Common myeloid progenitor, CD34-positive (primary cell): ENCODE measurements around the gene ACLY.

Experiments
- CTCF ChIA-PET: fragments of 350-600 bp; sonication (Branson Sonifier 250); formaldehyde crosslinking; loops from one replicate; lab custom pipeline; 2021; ENCODE audit warnings: antibody characterized with exemption; lab: Charles Lee
- POLR2A ChIA-PET: fragments of 350-600 bp; sonication (Branson Sonifier 250); formaldehyde crosslinking; loops from one replicate; lab custom pipeline; 2021; ENCODE audit warnings: antibody characterized with exemption; lab: Charles Lee
- DNase-seq, 3 donors: peaks; one replicate each; pipeline versions ENCODE4 v3.0.0 to v3.0.0-alpha.2; 2013
- H3K27ac ChIP-seq, 2 experiments: 1 replicate in 1 of 2; 2 replicates in 1 of 2; pipeline ENCODE4 v1.7.0; 2013; ENCODE audit warnings: inconsistent platforms in 2 of 2, low read length in 2 of 2, mild to moderate bottlenecking in 2 of 2, low read depth in 1 of 2, moderate library complexity in 1 of 2; ENCODE audit not compliant: severe bottlenecking in 2 of 2, insufficient read depth in 1 of 2, poor library complexity in 1 of 2
- H3K27me3 ChIP-seq, 5 experiments: replicated peaks in 2 of 5; 1 replicate in 3 of 5; 2 replicates in 2 of 5; pipeline versions ENCODE4 v1.6.1 to v1.7.0; 2013; ENCODE audit warnings: low read length in 4 of 5, mild to moderate bottlenecking in 2 of 5, moderate library complexity in 2 of 5, inconsistent platforms in 1 of 5; ENCODE audit not compliant: insufficient read depth in 5 of 5, control insufficient read depth in 4 of 5
- H3K36me3 ChIP-seq, 4 experiments: 1 replicate in 2 of 4; 2 replicates in 2 of 4; pipeline versions ENCODE4 v1.6.1 to v1.7.0; 2013; ENCODE audit warnings: low read length in 3 of 4, control low read depth in 1 of 4, mild to moderate bottlenecking in 1 of 4; ENCODE audit not compliant: control insufficient read depth in 4 of 4, insufficient read depth in 4 of 4
- H3K4me1 ChIP-seq, 4 experiments: 1 replicate in 3 of 4; 2 replicates in 1 of 4; pipeline versions ENCODE4 v1.6.1 to v1.7.1; 2013; ENCODE audit warnings: low read length in 3 of 4, mild to moderate bottlenecking in 3 of 4, control low read depth in 1 of 4, inconsistent platforms in 1 of 4, moderate library complexity in 1 of 4; ENCODE audit not compliant: control insufficient read depth in 4 of 4, insufficient read depth in 4 of 4; ENCODE audit errors: control extremely low read depth in 1 of 4
- H3K4me3 ChIP-seq, 7 experiments: 1 replicate in 4 of 7; 2 replicates in 3 of 7; pipeline versions ENCODE4 v1.5.1 to v1.7.0; 2013; ENCODE audit warnings: mild to moderate bottlenecking in 7 of 7, low read length in 6 of 7, moderate library complexity in 6 of 7, inconsistent platforms in 2 of 7, low read depth in 2 of 7, control low read depth in 1 of 7; ENCODE audit not compliant: insufficient read depth in 4 of 7, control insufficient read depth in 1 of 7; ENCODE audit errors: extremely low read depth in 1 of 7
- H3K9me3 ChIP-seq, 5 experiments: 1 replicate in 4 of 5; 2 replicates in 1 of 5; pipeline versions ENCODE4 v1.6.1 to v1.7.1; 2013; ENCODE audit warnings: low read length in 4 of 5, mild to moderate bottlenecking in 2 of 5, inconsistent platforms in 1 of 5, low read depth in 1 of 5, moderate library complexity in 1 of 5; ENCODE audit not compliant: control insufficient read depth in 4 of 5, insufficient read depth in 2 of 5; ENCODE audit errors: control extremely low read depth in 1 of 5
- WGBS: methylation state at CpG from one replicate; pipeline ENCODE4 v1.1.5; 2013; ENCODE audit not compliant: insufficient coverage; 5-methylcytosine and 5-hydroxymethylcytosine counted together

ACLY gene

DNA sequence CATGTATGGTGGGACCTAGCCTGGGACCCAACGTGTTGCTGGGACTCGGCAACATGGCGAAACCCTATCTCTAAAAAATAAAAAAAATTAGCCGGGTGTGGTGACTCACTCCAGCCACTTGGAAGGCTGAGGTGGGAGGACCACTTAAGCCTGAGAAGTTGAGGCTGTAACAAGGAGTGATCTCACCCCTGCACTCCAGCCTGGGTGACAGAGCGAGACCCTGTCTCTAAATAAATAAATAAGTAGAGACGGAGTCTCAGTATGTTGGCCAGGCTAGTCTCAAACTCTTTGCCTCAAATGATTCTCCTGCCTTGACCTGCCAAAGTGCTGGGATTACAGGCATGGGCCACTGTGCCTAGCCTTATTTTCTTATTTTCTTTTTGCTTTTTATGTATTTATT lies 37.8 kb upstream of the ACLY start:
- 100% methylated on average over 3 of the region's 6 CpGs for WGBS
- Histone ChIP-seq H3K27ac (no peak overlapping the region), H3K27me3 (no peaks in the 10 kb centered on the region), H3K9me3 (no peaks in the 10 kb centered on the region), H3K4me1 (peaks cover 0 to 21% (median 6%) of the 10 kb centered on the region in 4 experiments), H3K4me3 (no peak overlapping the region), H3K36me3 (no peaks in the 10 kb centered on the region)
- DNase-seq = no peak
- POLR2A ChIA-PET = no interaction called here
- CTCF ChIA-PET = no interaction called here

GRCh38 chr17:41948762-41949460 lies 30.2 kb upstream of the ACLY start:
- H3K36me3 ChIP-seq = no peaks in the 10 kb centered on the region
- POLR2A ChIA-PET = interaction anchor here (0.6 kb wide), 1 partner anchor 10 kb away, joined by 3 read pairs; no protein-coding TSS in a partner anchor
- no peaks in the 10 kb centered on the region for H3K9me3 ChIP-seq
- WGBS = 95% methylated on average over 9 of the region's 11 CpGs
- no peaks in the 10 kb centered on the region for H3K27me3 ChIP-seq
- peaks cover 0 to 3% (median 1%) of the 10 kb centered on the region in 4 experiments for H3K4me1 ChIP-seq
- H3K27ac ChIP-seq = no peak overlapping the region
- no peak overlapping the region for H3K4me3 ChIP-seq
- CTCF ChIA-PET = interaction anchor here (1.2 kb wide), 1 partner anchor 14 kb away, joined by 3 read pairs; no protein-coding TSS in a partner anchor
- no peak for DNase-seq

DNA sequence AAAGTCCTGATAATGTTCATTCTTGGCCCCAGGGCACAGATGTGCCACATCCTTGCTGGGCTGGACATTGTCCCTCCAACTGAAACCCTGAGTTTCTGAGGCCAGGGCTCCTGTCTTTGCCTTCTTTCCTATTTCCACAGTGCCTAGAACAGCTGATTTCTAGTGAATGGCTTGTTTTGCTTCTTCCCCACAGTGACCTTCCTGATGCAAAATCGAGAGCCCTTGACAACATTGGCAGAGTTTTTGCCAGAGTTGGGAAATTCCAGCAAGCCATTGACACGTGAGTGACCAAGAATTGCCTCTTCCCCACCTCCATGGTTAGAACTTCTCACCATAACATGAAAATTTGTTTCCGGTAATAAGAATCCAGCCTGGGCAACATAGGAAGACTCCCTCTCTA lies 26.2 kb upstream of the ACLY start:
- ChIA-PET POLR2A (interaction anchor here (0.9 kb wide), 1 partner anchor 13 kb away, joined by 3 read pairs; no protein-coding TSS in a partner anchor), CTCF (interaction anchor here (0.6 to 2.2 kb wide), 3 partner anchors 14 to 610 kb away, joined by 4 to 7 read pairs (median 5); no protein-coding TSS in a partner anchor)
- Histone ChIP-seq H3K4me1 (peaks cover 0 to 3% (median 1%) of the 10 kb centered on the region in 4 experiments), H3K4me3 (no peak overlapping the region), H3K27me3 (no peaks in the 10 kb centered on the region), H3K27ac (no peak overlapping the region), H3K9me3 (no peaks in the 10 kb centered on the region), H3K36me3 (no peaks in the 10 kb centered on the region)
- 86% methylated on average over 2 of the region's 3 CpGs for WGBS
- no peak for DNase-seq

DNA sequence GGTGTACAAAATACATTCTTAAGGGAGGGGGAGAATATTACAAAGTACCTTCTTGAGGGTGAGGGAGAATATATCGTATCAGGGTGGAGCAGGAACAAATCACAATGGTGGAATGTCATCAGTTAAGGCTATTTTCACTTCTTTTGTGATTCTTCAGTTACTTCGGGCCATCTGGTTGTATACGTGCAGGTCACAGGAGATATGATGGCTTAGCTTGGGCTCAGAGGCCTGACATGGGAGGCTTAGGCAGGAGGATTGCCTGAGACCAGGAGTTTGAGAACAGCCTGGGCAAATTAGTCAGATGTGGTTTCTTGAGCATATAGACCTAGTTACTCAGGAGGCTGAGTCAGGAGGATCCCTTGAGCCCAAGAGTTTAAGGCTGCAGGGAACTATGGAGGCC lies 24.7 kb upstream of the ACLY start:
- WGBS = 100% methylated on average over 3 of the region's 3 CpGs
- CTCF ChIA-PET = no interaction called here

GRCh38 chr17:41942626-41943373 lies 24.0 kb upstream of the ACLY start:
- H3K27ac ChIP-seq = no peak overlapping the region
- no peak overlapping the region for H3K4me3 ChIP-seq
- no peak for DNase-seq
- H3K9me3 ChIP-seq = no peaks in the 10 kb centered on the region
- 90% methylated on average over 5 of the region's 8 CpGs for WGBS
- peaks cover 0 to 3% (median 1%) of the 10 kb centered on the region in 4 experiments for H3K4me1 ChIP-seq
- H3K36me3 ChIP-seq = no peaks in the 10 kb centered on the region
- POLR2A ChIA-PET = no interaction called here
- CTCF ChIA-PET = interaction anchor here (8.3 kb wide), 1 partner anchor 20 kb away, joined by 37 read pairs; no protein-coding TSS in a partner anchor
- H3K27me3 ChIP-seq = no peaks in the 10 kb centered on the region

More for the DNA sequence above, 24.7 kb upstream of the ACLY start:
- Histone ChIP-seq H3K9me3 (no peaks in the 10 kb centered on the region), H3K27me3 (no peaks in the 10 kb centered on the region), H3K36me3 (no peaks in the 10 kb centered on the region), H3K4me3 (no peak overlapping the region), H3K27ac (no peak overlapping the region), H3K4me1 (peaks cover 0 to 3% (median 1%) of the 10 kb centered on the region in 4 experiments)
- no peak for DNase-seq
- POLR2A ChIA-PET = no interaction called here

DNA sequence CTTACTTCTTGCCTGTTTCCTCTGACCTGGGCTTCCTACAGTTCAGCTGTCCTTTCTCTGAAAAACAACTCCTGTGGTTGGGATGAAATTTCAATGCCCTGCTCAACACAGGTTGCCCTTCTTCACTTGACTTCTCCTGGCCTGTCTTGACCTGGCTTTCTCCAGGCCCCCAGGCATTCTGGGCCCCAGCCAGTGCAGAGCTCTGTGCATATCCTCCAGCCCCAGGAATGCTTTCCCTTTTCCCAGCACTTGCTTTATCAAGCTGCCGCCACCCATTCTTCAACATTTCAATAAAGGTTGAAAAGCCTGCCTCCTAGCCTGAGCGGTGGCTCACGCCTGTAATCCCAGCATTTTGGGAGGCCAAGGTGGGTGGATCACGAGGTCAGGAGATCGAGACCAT lies 22.4 kb upstream of the ACLY start:
- 100% methylated on average over 1 of the region's 5 CpGs for WGBS
- POLR2A ChIA-PET = no interaction called here
- no peaks in the 10 kb centered on the region for H3K36me3 ChIP-seq

More for the DNA sequence above, 22.4 kb upstream of the ACLY start:
- H3K9me3 ChIP-seq = no peaks in the 10 kb centered on the region
- no peak for DNase-seq
- no peak overlapping the region for H3K4me3 ChIP-seq
- no peaks in the 10 kb centered on the region for H3K27me3 ChIP-seq
- H3K27ac ChIP-seq = no peak overlapping the region
- peaks cover 0 to 3% (median 1%) of the 10 kb centered on the region in 4 experiments for H3K4me1 ChIP-seq
- CTCF ChIA-PET = interaction anchor here (8.3 kb wide), 1 partner anchor 22 kb away, joined by 37 read pairs; no protein-coding TSS in a partner anchor
